NOMO-1 treated with DMSO at 0.1 percent for 48 hours (cell line): ENCODE results near the gene LENEP.
A peak's percentile ranks its signal among the peaks of the same experiment; 100 is the strongest.
"Not testable (repeated sequence)": the region's sequence is repeated elsewhere in the genome, so short reads cannot be mapped to it uniquely, and the experiment has no call there.

ENCODE experiments used
- DNase-seq: peaks from one replicate; lab custom pipeline; 2025; ENCODE audit not compliant: unreplicated experiment; lab: John Stamatoyannopoulos, UW

LENEP gene

GRCh38 chr1:154974808-154975408, 18.5 kb upstream of the LENEP start:
- peak; percentile 97 for DNase-seq

GRCh38 chr1:154975409-154976059, 17.9 kb upstream of the LENEP start:
- DNase-seq = peak; percentile 41

- not testable (repeated sequence) for DNase-seq
Observed at GRCh38 chr1:154977762-154978161, 15.6 kb upstream of the LENEP start.

GRCh38 chr1:154978360-154978759, 15.0 kb upstream of the LENEP start:
- DNase-seq = no peak

GRCh38 chr1:154982341-154982740, 11.0 kb upstream of the LENEP start:
- no peak for DNase-seq

- DNase-seq = peak; percentile 100
Observed at GRCh38 chr1:154982897-154983648, 10.3 kb upstream of the LENEP start, which contains the start of gene FLAD1. FLAD1 (plus strand) TSS chr1:154983344; CDS start chr1:154983695, 351 bp downstream.

GRCh38 chr1:154983776-154984466, 9.5 kb upstream of the LENEP start:
- no peak for DNase-seq

GRCh38 chr1:154986736-154987135, 6.7 kb upstream of the LENEP start:
- not testable (repeated sequence) for DNase-seq

- no peak for DNase-seq
Observed at GRCh38 chr1:154987326-154987725, 6.1 kb upstream of the LENEP start.

- DNase-seq = no peak
Observed at GRCh38 chr1:154988058-154988954, 5.1 kb upstream of the LENEP start.

GRCh38 chr1:154989195-154989860, 4.1 kb upstream of the LENEP start:
- DNase-seq = no peak

GRCh38 chr1:154990276-154990675, 3.1 kb upstream of the LENEP start:
- DNase-seq = no peak

GRCh38 chr1:154992721-154993571, 440 bp upstream of the LENEP start:
- no peak for DNase-seq

GRCh38 chr1:154994269-154994587, 842 bp downstream of the LENEP start:
- no peak for DNase-seq

- no peak for DNase-seq
Observed at GRCh38 chr1:154994591-154994990, 1.2 kb downstream of the LENEP start.

GRCh38 chr1:154995301-154995983, 2.1 kb downstream of the LENEP start:
- peak; percentile 15 for DNase-seq

- DNase-seq = peak; percentile 45
Observed at GRCh38 chr1:154996966-154997701, 3.7 kb downstream of the LENEP start.
